GM18517 (cell line): Measurements from ENCODE around the gene TRAM2.

Source experiments
- ATAC-seq: cut with Tn5 transposase; IDR thresholded peaks from one replicate; pipeline ENCODE4 v1.9.1; 2021; ENCODE audit warnings: mild to moderate bottlenecking, moderate library complexity; ENCODE audit not compliant: unreplicated experiment

The TRAM2 gene

GRCh38 chr6:52595000-52595795, 18.3 kb upstream of the TRAM2 start:
- peak; percentile 68 for ATAC-seq

DNA sequence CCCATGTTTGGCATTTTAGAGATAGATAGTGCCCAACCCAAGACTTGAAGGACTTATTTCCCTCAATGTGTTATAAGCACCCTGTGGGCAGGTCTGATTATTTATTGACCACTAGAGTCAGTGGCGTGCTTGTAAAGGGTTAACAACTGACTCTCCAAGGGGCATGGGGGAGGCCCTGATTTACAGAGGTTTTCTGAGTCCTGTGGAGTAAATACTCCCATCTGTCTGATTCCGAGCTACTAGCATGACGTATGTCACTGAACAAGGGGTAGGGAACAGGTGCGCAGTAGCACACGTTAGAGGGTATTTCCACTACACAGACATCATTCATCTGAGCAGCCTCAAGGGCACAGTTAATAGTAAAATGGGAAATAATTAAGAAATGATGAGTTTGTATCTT, 17.4 kb upstream of the TRAM2 start:
- no peak for ATAC-seq

- ATAC-seq: no peak
Measured at GRCh38 chr6:52591832-52592231, 15.0 kb upstream of the TRAM2 start.

GRCh38 chr6:52590152-52590891, 13.5 kb upstream of the TRAM2 start:
- no peak for ATAC-seq

DNA sequence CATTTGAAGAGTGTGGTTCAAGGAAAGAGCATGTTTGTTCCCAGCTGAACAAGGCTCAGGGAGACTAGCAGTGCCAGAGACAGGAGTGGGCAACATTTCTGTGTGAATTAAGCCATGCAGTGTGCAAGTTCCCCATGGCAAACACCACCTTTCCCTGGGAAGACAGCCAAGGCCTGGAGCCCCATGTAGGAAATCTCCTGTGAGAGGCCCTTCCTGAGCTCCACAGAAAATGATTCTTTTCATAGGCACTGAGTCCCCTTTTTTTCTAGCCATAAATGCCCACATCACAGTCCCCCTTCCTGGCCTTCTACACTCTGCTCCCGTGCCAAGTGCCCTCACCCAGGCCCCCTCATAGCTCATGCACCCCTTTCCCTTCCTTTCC, 11.8 kb upstream of the TRAM2 start:
- ATAC-seq: no peak

- ATAC-seq: no peak
Measured at GRCh38 chr6:52588087-52588709, 11.3 kb upstream of the TRAM2 start.

DNA sequence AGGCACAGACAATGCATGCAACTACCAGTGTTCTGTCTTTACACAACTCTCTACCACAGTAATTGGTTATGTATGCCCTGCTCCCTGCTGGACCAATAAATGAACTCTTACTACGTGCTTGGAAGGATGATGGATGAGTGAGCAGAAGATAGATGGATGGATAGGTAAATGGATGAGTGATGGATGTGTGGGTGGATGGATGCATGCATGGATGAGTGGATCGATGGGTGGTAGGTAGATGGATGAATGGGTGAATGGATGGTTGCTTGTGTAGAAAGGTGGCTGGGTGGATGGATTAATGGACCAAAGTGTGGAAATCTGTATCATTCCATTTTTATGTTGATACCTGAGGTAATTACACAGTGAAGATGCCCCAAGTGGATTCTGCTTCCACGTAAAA, 10.1 kb upstream of the TRAM2 start:
- no peak for ATAC-seq

DNA sequence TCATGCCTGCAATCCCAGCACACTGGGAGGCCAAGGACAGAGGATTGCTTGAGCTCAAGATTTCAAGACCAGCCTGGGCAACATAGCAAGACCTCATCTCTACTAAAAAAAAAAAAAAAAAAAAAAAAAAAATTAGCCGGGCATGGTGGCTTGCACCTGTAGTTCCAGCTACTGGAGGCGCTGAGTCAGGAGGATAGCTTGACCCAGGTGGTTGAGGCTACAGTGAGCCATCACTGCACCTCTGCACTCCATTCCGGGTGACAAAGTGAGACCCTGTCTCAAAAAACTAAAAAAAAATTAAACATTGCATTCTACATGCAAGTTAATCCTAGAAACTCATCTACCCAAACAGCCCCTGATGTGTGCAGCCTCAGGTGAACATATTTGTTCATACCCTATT, 7.3 kb upstream of the TRAM2 start:
- ATAC-seq: no peak

DNA sequence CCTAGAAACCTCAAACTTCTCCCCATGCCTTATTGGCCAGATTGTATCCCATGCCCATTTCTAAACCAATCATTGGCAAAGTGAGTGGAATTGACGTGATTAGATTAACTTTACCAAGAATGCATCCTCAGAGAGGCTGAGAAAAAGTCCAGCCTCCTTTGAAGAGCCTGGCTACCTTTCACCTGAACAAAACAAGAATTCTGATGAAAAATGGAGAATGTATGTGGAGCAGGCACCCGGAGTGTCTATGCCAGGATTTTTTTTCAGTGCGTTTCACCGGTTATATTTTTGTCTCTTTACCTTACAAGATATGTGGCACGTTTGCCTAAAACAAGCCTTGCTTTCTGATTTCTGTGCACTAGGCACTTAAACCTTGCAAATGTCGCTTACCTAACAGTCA, 6.1 kb upstream of the TRAM2 start:
- no peak for ATAC-seq

DNA sequence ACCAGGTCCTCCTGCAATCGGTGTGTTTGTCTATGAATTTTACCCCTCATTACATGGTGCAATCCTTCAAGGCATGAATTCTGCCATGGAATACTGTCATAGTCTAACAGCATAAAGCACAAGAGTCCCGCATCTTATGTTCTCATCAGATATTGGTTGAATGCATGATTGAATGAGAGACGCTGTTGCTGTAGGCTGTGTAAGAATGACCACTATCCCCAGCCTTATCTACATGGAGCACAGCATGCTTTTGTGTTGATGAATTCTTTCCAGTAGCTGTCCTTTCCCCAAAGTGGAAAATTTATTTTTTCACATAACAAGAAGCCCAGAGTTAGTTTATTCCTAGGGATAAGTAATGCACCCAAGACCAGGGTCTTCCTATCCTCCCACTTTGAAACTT, 5.6 kb upstream of the TRAM2 start:
- no peak for ATAC-seq

GRCh38 chr6:52580905-52581304, 4.0 kb upstream of the TRAM2 start:
- no peak for ATAC-seq

DNA sequence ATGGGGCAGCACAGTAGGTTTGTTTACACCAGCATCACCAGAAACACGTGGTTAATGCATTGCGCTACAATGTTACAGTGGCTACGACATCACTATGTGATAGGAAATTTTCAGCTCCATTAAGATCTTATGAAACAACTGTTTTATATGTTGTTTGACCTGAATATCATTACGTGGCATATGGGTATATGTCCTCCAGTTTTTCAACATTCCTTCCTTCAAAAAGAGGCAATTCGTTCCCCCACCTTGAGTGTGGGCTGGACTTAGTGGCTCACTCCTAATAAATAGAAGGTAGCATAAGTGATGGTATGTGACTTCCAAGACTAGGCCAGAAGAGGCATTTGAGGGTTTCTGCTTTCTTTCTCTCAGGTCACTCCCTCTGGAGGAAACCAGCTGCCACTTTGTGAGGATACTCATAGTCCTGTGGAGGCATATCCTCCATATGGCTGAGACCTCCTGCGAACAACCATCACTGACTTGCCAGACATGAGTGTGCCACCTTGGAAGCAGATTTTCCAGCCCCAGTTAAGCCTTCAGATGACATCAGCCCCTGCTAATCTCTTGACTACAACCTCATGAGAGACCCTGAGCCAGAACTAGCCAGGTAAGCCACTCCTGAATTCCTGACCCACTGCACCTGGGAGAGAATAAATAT, 2.3 kb upstream of the TRAM2 start:
- ATAC-seq: no peak

DNA sequence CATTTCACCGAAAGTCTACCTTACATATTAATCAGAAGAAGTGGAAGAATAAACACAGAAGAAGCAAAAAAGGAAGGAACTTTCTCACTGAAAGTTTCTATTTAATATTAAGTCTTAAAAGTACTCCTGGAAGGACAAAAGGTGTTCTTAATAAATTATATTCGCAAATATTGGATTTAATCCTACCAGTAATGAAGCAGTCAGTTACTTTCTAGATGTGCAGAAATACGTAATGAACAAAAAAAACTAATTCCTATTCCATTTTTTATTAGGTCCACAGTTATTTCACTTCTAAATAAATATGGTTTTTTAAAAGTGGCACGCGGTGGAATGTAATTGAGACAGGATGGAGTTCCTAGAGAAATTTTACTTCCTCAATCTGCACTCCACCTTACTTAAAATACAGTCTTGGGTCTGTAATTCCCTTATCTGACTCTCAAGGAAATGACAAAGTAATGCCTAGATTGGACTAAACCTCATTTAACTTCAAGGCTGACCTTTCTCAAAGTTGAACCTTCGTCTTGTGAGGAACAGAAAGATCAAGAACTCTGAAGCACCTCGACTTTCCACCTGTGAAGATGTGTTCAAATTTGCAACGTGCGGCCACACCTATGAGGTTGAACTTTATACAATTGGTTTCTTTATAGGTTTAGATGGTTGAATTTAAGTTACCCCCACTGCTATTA, 1.1 kb upstream of the TRAM2 start:
- ATAC-seq: no peak

DNA sequence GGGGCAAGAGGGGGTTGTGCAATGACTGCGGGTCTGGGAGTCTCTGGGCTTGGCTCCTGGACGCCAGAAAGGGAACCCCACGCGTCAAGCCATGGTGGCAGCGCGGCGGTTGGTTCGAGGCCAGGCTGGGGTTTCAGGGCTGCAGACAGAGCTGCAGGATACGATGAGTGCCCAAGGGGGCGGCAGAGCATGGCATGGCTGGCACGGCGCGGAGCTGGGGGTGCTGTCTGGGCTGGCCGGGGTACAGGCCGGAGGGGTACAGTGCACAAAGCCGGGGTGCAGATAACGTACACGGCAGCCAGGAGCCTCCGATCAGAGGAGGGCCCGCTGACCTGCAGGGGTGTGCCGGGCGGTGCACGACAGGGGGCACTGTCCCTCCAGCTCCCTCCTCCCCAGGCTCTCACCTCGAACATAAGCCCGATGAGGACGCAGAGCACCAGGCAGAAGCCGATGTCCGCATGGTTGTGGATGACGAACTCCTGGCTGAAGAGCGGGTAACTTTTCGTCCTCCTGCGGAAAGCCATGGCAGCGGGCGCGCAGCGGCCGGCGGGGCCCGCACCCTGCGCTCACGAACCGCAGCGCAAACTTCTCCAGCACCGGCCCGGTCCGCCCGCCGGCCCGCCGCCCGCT, 353 bp downstream of the TRAM2 start:
- ATAC-seq: peak; percentile 51

DNA sequence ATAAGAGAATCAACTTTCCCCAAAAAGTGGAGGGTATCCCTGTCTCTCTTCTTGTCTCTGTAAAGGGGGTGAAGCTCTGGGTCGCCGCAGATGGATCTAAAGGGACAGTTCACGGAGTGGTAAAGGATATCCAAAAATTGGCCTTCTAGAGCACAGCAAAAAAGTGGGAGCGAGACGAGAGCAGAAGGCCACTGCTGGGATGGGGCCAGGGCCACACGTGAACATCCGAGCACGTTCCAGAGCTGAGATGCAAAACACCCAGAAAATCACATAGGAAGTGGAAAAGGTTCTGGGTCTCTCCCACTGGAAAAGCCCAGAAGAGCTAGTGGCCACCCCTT, 837 bp downstream of the TRAM2 start:
- ATAC-seq: no peak

DNA sequence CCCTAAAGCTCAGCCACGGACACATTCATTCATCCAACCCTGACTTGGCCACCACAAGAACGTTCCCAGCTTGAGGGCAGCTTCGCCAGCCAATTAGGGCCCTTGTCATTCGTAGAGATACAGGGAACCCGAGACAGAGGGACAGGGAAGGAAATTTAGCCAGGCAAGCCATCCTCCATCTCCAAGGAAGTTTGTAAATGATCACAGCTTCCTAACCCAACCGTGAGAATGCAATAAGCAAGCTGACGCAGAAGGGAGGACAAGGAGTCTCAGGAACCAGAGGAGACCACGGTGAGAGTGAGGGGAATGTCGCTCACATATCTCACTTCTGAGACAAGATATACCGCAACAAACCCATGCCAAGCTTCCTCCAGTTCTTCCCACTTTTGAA, 1.4 kb downstream of the TRAM2 start:
- no peak for ATAC-seq

DNA sequence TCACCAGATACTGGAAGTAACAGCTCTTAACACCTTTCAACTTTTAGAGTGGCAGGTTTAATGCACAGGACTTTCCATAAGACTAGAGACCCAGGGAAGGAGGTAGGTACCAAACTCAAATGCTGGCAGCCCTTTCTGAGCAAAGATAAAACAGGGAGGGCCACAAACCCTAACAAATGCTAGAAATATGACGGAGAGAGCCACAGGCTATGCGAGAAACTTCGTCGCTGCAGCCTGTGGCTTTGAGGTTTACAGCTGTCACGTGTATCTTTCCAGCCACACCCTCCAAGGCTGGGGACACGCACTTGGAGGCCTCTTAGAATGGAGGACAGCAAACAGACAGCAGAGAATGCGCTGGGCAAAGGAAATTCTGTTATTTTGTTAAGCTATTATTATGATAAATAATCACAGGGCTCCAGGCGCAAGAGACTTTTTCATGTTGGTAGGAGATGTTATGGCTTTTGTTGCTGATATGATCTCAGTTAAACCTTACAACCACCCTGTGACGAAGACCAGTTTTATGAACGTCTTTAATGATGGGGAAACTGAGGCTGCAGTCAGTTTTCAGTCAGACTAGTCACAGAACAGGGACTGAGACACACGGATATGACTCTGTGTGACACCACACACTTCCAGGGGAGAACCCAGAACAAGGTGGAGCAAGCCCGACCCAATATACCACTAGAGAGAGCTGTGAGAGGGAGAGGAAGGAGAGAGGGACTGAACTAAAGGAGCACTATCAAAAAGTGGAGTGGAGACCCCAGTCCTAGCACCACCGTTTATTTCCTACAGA, 2.0 kb downstream of the TRAM2 start:
- peak; percentile 39 for ATAC-seq

DNA sequence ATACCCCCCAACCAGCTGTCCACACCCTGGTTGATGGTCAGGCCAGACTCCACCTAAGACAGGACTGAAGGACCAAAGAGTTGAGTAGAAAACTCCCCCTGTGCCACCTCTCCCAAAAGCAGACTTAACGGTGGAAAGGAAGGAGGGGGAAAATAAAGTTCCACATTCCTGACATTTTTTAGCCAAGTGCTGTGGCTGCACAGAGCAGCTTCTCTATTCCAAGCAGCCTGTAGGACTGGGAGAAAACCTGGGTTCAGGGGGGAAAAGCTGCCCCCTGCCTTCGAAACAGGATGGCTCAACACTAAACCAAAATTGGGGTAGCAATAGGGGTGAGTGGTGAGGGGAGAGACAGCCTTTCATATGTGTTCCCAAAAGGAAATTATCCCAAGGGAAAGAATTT, 3.6 kb downstream of the TRAM2 start:
- no peak for ATAC-seq

DNA sequence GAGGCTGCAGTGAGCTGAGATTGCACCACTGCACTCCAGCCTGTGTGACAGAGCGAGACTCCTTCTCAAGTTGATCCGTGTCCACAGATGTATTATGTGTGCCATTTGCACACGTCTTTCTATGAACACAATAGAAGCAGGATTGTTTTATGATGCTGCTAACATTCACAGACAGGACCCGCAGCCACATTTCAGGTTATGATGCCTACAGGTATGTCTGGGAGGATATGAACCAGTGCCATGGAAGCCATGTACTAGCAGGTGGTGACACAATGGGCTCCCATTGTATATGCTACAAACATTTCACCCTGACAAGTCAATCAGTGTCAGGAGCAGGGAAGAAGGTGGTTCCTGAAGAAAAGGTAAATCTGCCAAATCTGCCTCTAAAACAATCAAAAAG, 4.3 kb downstream of the TRAM2 start:
- no peak for ATAC-seq
